HEK293 (cell line): Measurements from ENCODE around the gene IGFL1.

Experiments used
- CTCF ChIA-PET: fragments of 350-600 bp; formaldehyde crosslinking; extraction: SDS; loops from one replicate; lab custom pipeline; 2021; ENCODE audit warnings: antibody characterized with exemption; lab: Yijun Ruan, JAX
- POLR2A ChIA-PET: fragments of 300-600 bp; formaldehyde crosslinking; extraction: SDS; loops from one replicate; lab custom pipeline; 2020; ENCODE audit warnings: antibody characterized with exemption, inconsistent platforms; lab: Yijun Ruan, JAX
- H3K27ac ChIP-seq: fragments of 200-500 bp; sonication (Bioruptor generic); 2 replicates; pipeline ENCODE4 v1.5.1; 2014; ENCODE audit warnings: low read depth, low read length, control low read depth, inconsistent platforms; ENCODE audit errors: extremely low read depth
- H3K36me3 ChIP-seq, 2 experiments: fragments of 200-500 bp in 1 of 2; sonication (Bioruptor generic) in 1 of 2; 1 replicate in 1 of 2; 2 replicates in 1 of 2; pipeline ENCODE4 v1.5.1; 2014 to 2017; ENCODE audit warnings: inconsistent platforms in 2 of 2, low read length in 2 of 2; ENCODE audit not compliant: control insufficient read depth in 2 of 2, insufficient read depth in 1 of 2
- H3K4me1 ChIP-seq: fragments of 200-500 bp; sonication (Bioruptor generic); 2 replicates; pipeline ENCODE4 v1.5.1; 2014; ENCODE audit warnings: mild to moderate bottlenecking, low read length, inconsistent platforms; ENCODE audit not compliant: control insufficient read depth, insufficient read depth
- H3K4me3 ChIP-seq: 2 replicates; pipeline ENCODE4 v1.5.1; 2011; ENCODE audit warnings: low read depth, mild to moderate bottlenecking, control low read depth, low read length, moderate library complexity
- H3K9me3 ChIP-seq: fragments of 200-500 bp; sonication (Bioruptor generic); 2 replicates; pipeline ENCODE4 v1.5.1; 2014; ENCODE audit warnings: low read depth, low read length, inconsistent platforms; ENCODE audit not compliant: control insufficient read depth, insufficient read depth
- FEZF1 ChIP-seq: fragments of 450-650 bp; formaldehyde crosslinking; IDR thresholded peaks from 2 replicates; pipeline ENCODE4 v1.5.1; 2016; ENCODE audit warnings: missing biosample characterization, missing genetic modification characterization
- KLF10 ChIP-seq: fragments of 450-650 bp; IDR thresholded peaks from 2 replicates; pipeline ENCODE4 v1.5.1; 2018; ENCODE audit warnings: missing biosample characterization, mild to moderate bottlenecking, missing genetic modification characterization
- MZF1 ChIP-seq: fragments of 450-650 bp; formaldehyde crosslinking; IDR thresholded peaks from 2 replicates; pipeline ENCODE4 v1.5.1; 2017; ENCODE audit warnings: missing biosample characterization, missing genetic modification characterization, borderline replicate concordance
- PBX3 ChIP-seq: sonication (generic); formaldehyde crosslinking; IDR thresholded peaks from 2 replicates; pipeline ENCODE4 v1.8.1; 2022; ENCODE audit warnings: mild to moderate bottlenecking, moderate library complexity, missing genetic modification reagents
- PRDM1 ChIP-seq: fragments of 450-650 bp; formaldehyde crosslinking; IDR thresholded peaks from 2 replicates; pipeline ENCODE4; 2016; ENCODE audit warnings: missing biosample characterization, missing genetic modification characterization
- PRDM2 ChIP-seq: fragments of 450-650 bp; formaldehyde crosslinking; IDR thresholded peaks from 2 replicates; pipeline ENCODE4 v1.5.1; 2016; ENCODE audit warnings: missing biosample characterization, missing genetic modification characterization, borderline replicate concordance
- SP7 ChIP-seq: fragments of 450-650 bp; formaldehyde crosslinking; IDR thresholded peaks from 2 replicates; pipeline ENCODE4 v1.5.1; 2016; ENCODE audit warnings: missing biosample characterization, missing genetic modification characterization
- TCF7L2 ChIP-seq: IDR thresholded peaks from 2 replicates; pipeline ENCODE4 v1.6.1; 2011; ENCODE audit warnings: low read depth, mild to moderate bottlenecking, inconsistent platforms, low read length, moderate library complexity, borderline replicate concordance
- ZBTB17 ChIP-seq: fragments of 450-650 bp; formaldehyde crosslinking; IDR thresholded peaks from 2 replicates; pipeline ENCODE4 v1.5.1; 2016; ENCODE audit warnings: missing biosample characterization, missing genetic modification characterization
- ZFHX2 ChIP-seq: fragments of 450-650 bp; formaldehyde crosslinking; conservative IDR thresholded peaks from 2 replicates; pipeline ENCODE4 v1.5.1; 2016; ENCODE audit warnings: missing biosample characterization, missing genetic modification characterization
- ZNF10 ChIP-seq: fragments of 450-650 bp; formaldehyde crosslinking; IDR thresholded peaks from 2 replicates; pipeline ENCODE4 v1.5.1; 2017; ENCODE audit warnings: missing biosample characterization, missing genetic modification characterization
- ZNF175 ChIP-seq: fragments of 450-650 bp; formaldehyde crosslinking; IDR thresholded peaks from 2 replicates; pipeline ENCODE4 v1.5.1; 2016; ENCODE audit warnings: missing biosample characterization, missing genetic modification characterization
- ZNF184 ChIP-seq: fragments of 450-650 bp; IDR thresholded peaks from 2 replicates; pipeline ENCODE4 v1.5.1; 2018; ENCODE audit warnings: missing biosample characterization, mild to moderate bottlenecking, missing genetic modification characterization
- ZNF223 ChIP-seq: fragments of 450-650 bp; formaldehyde crosslinking; IDR thresholded peaks from 2 replicates; pipeline ENCODE4 v1.5.1; 2016; ENCODE audit warnings: missing biosample characterization, missing genetic modification characterization
- ZNF23 ChIP-seq: fragments of 450-650 bp; formaldehyde crosslinking; IDR thresholded peaks from 2 replicates; pipeline ENCODE4 v1.5.1; 2016; ENCODE audit warnings: missing biosample characterization, missing genetic modification characterization, borderline replicate concordance
- ZNF248 ChIP-seq: fragments of 450-650 bp; formaldehyde crosslinking; IDR thresholded peaks from 2 replicates; pipeline ENCODE4 v1.5.1; 2017; ENCODE audit warnings: missing biosample characterization, missing genetic modification characterization
- ZNF311 ChIP-seq: fragments of 450-650 bp; formaldehyde crosslinking; IDR thresholded peaks from 2 replicates; pipeline ENCODE4 v1.5.1; 2017; ENCODE audit warnings: missing biosample characterization, missing genetic modification characterization, borderline replicate concordance
- ZNF426 ChIP-seq: fragments of 450-650 bp; formaldehyde crosslinking; IDR thresholded peaks from 2 replicates; pipeline ENCODE4 v1.5.1; 2017; ENCODE audit warnings: missing biosample characterization, missing genetic modification characterization, mild to moderate bottlenecking, inconsistent platforms, moderate library complexity
- ZNF660 ChIP-seq: fragments of 450-650 bp; IDR thresholded peaks from 2 replicates; pipeline ENCODE4 v1.5.1; 2018; ENCODE audit warnings: missing biosample characterization, mild to moderate bottlenecking, missing genetic modification characterization
- ZNF701 ChIP-seq: fragments of 450-650 bp; formaldehyde crosslinking; IDR thresholded peaks from 2 replicates; pipeline ENCODE4 v1.5.1; 2016; ENCODE audit warnings: missing biosample characterization, missing genetic modification characterization
- ZNF785 ChIP-seq: fragments of 450-650 bp; formaldehyde crosslinking; IDR thresholded peaks from 2 replicates; pipeline ENCODE4 v1.5.1; 2016; ENCODE audit warnings: missing biosample characterization, missing genetic modification characterization
- ZSCAN18 ChIP-seq: fragments of 450-650 bp; formaldehyde crosslinking; IDR thresholded peaks from 2 replicates; pipeline ENCODE4 v1.5.1; 2016; ENCODE audit warnings: missing biosample characterization, missing genetic modification characterization
- TF ChIP-seq, protein P1 (sequence below): fragments of 450-650 bp; formaldehyde crosslinking; IDR thresholded peaks from 2 replicates; pipeline ENCODE4 v1.5.1; 2016; ENCODE audit warnings: missing biosample characterization, missing genetic modification characterization
- TF ChIP-seq, protein P2 (sequence below): fragments of 450-650 bp; formaldehyde crosslinking; optimal IDR thresholded peaks from 2 replicates; pipeline ENCODE3; 2016; ENCODE audit warnings: missing biosample characterization, mild to moderate bottlenecking, missing genetic modification characterization
- TF ChIP-seq, protein P3 (sequence below): fragments of 450-650 bp; formaldehyde crosslinking; IDR thresholded peaks from 2 replicates; pipeline ENCODE4 v1.5.1; 2016; ENCODE audit warnings: missing biosample characterization, missing genetic modification characterization

The IGFL1 gene

DNA sequence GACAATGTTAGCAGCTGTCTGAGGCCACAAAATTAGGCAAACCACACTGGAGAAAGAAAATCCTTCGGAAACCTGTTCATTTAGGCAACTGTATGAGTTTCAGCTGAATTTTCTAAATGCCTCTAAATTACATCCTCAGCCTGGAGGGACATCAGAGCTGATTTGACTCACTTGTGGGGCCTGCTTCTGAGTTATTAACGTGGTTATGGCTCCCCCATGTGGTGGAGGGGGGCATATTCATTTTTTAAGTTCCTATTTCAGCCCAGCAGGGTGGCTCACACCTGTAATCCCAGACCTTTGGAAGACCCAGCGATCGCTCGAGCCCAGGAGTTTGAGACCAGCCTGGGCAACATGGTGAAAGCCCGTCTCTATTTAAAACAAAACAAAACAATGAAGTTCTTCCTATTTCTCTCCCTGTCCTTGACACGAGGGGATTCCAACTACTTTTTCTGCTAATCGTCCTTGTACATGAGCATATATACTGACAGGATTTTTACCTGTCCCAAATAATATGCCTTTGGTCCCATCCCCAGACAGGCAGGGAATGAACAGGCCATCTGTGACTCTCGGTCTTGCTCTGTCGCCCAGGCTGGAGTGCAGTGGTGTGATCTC, 35.8 kb downstream of the IGFL1 start:
- CTCF ChIA-PET, result interaction anchor here (0.6 to 12.7 kb wide), 52 partner anchors 8 to 440 kb away, joined by 3 to 431 read pairs (median 4); partner anchors contain the start of genes HIF3A, IGFL1 and IGFL2
- Histone ChIP-seq H3K9me3 (no peaks in the 10 kb centered on the region), H3K4me3 (no peak overlapping the region), H3K27ac (no peak overlapping the region), H3K36me3 (no peaks in the 10 kb centered on the region), H3K4me1 (peaks cover 4% of the 10 kb centered on the region; the same call in 1 of the 2 replicates)
- POLR2A ChIA-PET, result interaction anchor here (0.7 kb wide), 1 partner anchor 1088 kb away, joined by 3 read pairs; the partner anchor contains the start of gene TRAPPC6A
- TF ChIP-seq ZNF785 (tag by site-specific recombination) (no peak), ZNF175 (no peak), ZNF10 (no peak), ZNF660 (peak; percentile 89), PRDM2 (tag by site-specific recombination) (no peak), ZNF426 (tag by site-specific recombination) (no peak), ZBTB17 (tag by site-specific recombination) (peak; percentile 88), ZNF248 (tag by site-specific recombination) (no peak), KLF10 (tag by site-specific recombination) (no peak), ZNF223 (tag by site-specific recombination) (no peak), PRDM1 (no peak), TCF7L2 (no peak), PBX3 (CRISPR knock-in tag) (no peak), ZNF701 (tag by site-specific recombination) (no peak), SP7 (no peak; the same call in 1 of the 2 replicates), ZNF23 (tag by site-specific recombination) (no peak), FEZF1 (tag by site-specific recombination) (no peak), ZSCAN18 (tag by site-specific recombination) (no peak), ZFHX2 (tag by site-specific recombination) (no peak), ZNF311 (tag by site-specific recombination) (no peak), ZNF184 (tag by site-specific recombination) (no peak), MZF1 (tag by site-specific recombination) (no peak)
- TF ChIP-seq, protein P1, sequence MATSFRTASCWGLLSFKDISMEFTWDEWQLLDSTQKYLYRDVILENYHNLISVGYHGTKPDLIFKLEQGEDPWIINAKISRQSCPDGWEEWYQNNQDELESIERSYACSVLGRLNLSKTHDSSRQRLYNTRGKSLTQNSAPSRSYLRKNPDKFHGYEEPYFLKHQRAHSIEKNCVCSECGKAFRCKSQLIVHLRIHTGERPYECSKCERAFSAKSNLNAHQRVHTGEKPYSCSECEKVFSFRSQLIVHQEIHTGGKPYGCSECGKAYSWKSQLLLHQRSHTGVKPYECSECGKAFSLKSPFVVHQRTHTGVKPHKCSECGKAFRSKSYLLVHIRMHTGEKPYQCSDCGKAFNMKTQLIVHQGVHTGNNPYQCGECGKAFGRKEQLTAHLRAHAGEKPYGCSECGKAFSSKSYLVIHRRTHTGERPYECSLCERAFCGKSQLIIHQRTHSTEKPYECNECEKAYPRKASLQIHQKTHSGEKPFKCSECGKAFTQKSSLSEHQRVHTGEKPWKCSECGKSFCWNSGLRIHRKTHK (tag by site-specific recombination), result no peak
- TF ChIP-seq, protein P2, sequence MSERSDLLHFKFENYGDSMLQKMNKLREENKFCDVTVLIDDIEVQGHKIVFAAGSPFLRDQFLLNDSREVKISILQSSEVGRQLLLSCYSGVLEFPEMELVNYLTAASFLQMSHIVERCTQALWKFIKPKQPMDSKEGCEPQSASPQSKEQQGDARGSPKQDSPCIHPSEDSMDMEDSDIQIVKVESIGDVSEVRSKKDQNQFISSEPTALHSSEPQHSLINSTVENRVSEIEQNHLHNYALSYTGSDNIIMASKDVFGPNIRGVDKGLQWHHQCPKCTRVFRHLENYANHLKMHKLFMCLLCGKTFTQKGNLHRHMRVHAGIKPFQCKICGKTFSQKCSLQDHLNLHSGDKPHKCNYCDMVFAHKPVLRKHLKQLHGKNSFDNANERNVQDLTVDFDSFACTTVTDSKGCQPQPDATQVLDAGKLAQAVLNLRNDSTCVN (tag by site-specific recombination), result no peak
- TF ChIP-seq, protein P3, sequence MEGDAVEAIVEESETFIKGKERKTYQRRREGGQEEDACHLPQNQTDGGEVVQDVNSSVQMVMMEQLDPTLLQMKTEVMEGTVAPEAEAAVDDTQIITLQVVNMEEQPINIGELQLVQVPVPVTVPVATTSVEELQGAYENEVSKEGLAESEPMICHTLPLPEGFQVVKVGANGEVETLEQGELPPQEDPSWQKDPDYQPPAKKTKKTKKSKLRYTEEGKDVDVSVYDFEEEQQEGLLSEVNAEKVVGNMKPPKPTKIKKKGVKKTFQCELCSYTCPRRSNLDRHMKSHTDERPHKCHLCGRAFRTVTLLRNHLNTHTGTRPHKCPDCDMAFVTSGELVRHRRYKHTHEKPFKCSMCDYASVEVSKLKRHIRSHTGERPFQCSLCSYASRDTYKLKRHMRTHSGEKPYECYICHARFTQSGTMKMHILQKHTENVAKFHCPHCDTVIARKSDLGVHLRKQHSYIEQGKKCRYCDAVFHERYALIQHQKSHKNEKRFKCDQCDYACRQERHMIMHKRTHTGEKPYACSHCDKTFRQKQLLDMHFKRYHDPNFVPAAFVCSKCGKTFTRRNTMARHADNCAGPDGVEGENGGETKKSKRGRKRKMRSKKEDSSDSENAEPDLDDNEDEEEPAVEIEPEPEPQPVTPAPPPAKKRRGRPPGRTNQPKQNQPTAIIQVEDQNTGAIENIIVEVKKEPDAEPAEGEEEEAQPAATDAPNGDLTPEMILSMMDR, result peak; percentile 88
